Psoas muscle (tissue), 8 donors: ENCODE data around the gene RTBDN. TPM values are rescaled to one million over a fixed set of nuclear protein-coding genes. Genes with fewer than 3 reads are reported as not detected.

Experiments used
- ATAC-seq, 4 donors: fragments of 200-7000 bp; cut with Tn5 transposase; one replicate each; pipeline ENCODE4 v1.9.1; 2020; ENCODE audit warnings: moderate library complexity in 3 of 4, mild to moderate bottlenecking in 2 of 4
- DNase-seq, 2 donors: peaks; one replicate each; pipeline ENCODE4 v3.0.0-alpha.2; 2020
- H3K27ac ChIP-seq: fragments of 200-600 bp; one replicate; pipeline ENCODE4 v1.8.0; 2022
- H3K27me3 ChIP-seq, 3 donors: fragments of 200-600 bp in 1 of 3; one replicate each; pipeline versions ENCODE4 v1.6.1 to v1.8.0; 2013 to 2022; ENCODE audit warnings: low read length in 2 of 3, mild to moderate bottlenecking in 2 of 3, moderate library complexity in 1 of 3; ENCODE audit not compliant: insufficient read depth in 3 of 3
- H3K36me3 ChIP-seq, 2 donors: fragments of 200-600 bp in 1 of 2; one replicate each; pipeline versions ENCODE4 v1.6.1 to v1.8.0; 2013 to 2022; ENCODE audit warnings: low read depth in 1 of 2, mild to moderate bottlenecking in 1 of 2, moderate library complexity in 1 of 2; ENCODE audit not compliant: insufficient read depth in 1 of 2
- H3K4me1 ChIP-seq: fragments of 200-600 bp; one replicate; pipeline ENCODE4 v1.8.0; 2022
- H3K4me3 ChIP-seq: fragments of 200-600 bp; one replicate; pipeline ENCODE4 v1.8.0; 2022; ENCODE audit warnings: mild to moderate bottlenecking
- H3K9me3 ChIP-seq: fragments of 200-600 bp; one replicate; pipeline ENCODE4 v1.8.0; 2022
- whole genome bisulfite sequencing, 3 donors: extraction: QIAGEN DNeasy Blood & Tissue Kit; methylation state at CpG; one replicate each; pipeline versions ENCODE4 v1.1.6 to v1.1.7; 2013; 5-methylcytosine and 5-hydroxymethylcytosine counted together
- intact Hi-C, 2 donors: fragments of 100-400 bp; cut with DNase I; formaldehyde crosslinking; loops; one replicate each; pipeline versions ENCODE4 v1.11.0 to v1.14.2; 2022
- polyA plus RNA-seq, 3 donors: library from polyadenylated mRNA; stranded (reverse); fragments of 200-250 nt; gene quantifications; one replicate each; pipeline ENCODE4 v1.2.3, GENCODE V29; 2013
- total RNA-seq, 4 donors: library from RNA; stranded (reverse); fragmentation: NEBNext Ultra II Directional in 2 of 4; extraction: Animal tissue kit (Norgen Biotek cat#: 25700) in 2 of 4; gene quantifications; one replicate each; pipeline versions ENCODE4 v1.2.1 to v1.2.4, GENCODE V29; 2021 to 2023
- TF ChIP-seq, protein P1 (sequence below): fragments of 200-600 bp; IDR thresholded peaks from one replicate; pipeline ENCODE4 v1.8.0; 2022; ENCODE audit warnings: antibody characterized with exemption
- donor health status: healthy with polysubstance abuse.
- donor health status: DM: no; HTN: no; CAD: no; lungs with moderate emphysema.
- donor health status: Bipolar disorder and iron deficiency.
- donor health status: healthy.
- donor health status: DM: yes; HTN: yes; CAD: no.
- donor health status: DM: no; HTN: no; CAD: no.
- donor health status: DM: no; HTN: no; CAD: no.
- donor health status: DM: yes; HTN: yes; CAD: no.

The RTBDN gene
- total and polyA plus RNA-seq, 7 donors = 0.05 TPM; not detected in 6

DNA sequence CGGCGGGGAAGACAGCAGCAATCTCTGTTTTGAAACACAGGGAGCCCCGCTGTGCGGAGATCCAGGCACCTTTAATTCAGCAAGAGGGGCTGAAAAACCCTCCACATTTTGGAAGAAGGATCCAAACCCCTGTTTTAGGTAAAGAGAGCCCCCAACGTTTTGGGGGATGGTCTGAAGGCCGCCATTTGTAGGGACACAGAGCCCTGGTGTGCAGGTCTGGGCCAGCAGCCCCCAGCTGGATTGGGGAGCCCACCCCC lies 55.5 kb downstream of the RTBDN start:
- DNase-seq = no peak
- no peak for ATAC-seq
- Histone ChIP-seq H3K9me3 (no peaks in the 10 kb centered on the region), H3K36me3 (no peaks in the 10 kb centered on the region), H3K4me3 (peak overlapping the region; percentile 86), H3K27ac (peak overlapping the region; percentile 88), H3K27me3 (no peaks in the 10 kb centered on the region), H3K4me1 (peaks cover 38% of the 10 kb centered on the region)
- TF ChIP-seq, protein P1, sequence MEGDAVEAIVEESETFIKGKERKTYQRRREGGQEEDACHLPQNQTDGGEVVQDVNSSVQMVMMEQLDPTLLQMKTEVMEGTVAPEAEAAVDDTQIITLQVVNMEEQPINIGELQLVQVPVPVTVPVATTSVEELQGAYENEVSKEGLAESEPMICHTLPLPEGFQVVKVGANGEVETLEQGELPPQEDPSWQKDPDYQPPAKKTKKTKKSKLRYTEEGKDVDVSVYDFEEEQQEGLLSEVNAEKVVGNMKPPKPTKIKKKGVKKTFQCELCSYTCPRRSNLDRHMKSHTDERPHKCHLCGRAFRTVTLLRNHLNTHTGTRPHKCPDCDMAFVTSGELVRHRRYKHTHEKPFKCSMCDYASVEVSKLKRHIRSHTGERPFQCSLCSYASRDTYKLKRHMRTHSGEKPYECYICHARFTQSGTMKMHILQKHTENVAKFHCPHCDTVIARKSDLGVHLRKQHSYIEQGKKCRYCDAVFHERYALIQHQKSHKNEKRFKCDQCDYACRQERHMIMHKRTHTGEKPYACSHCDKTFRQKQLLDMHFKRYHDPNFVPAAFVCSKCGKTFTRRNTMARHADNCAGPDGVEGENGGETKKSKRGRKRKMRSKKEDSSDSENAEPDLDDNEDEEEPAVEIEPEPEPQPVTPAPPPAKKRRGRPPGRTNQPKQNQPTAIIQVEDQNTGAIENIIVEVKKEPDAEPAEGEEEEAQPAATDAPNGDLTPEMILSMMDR = no peak
- WGBS, 3 donors = 23 to 38% (median 32%) methylated on average over 6 of the region's 6 CpGs
- intact Hi-C loops = no loop called here

- ATAC-seq (peak; percentile 54 to 59 (median 55)), DNase-seq (peak; percentile 82 to 83)
- intact Hi-C loops = no loop called here
- no peaks in the 10 kb centered on the region for H3K9me3 ChIP-seq
- H3K27me3 ChIP-seq = no peaks in the 10 kb centered on the region
- no peaks in the 10 kb centered on the region for H3K36me3 ChIP-seq
- WGBS, 3 donors = 2 to 3% (median 2%) methylated on average over 40 to 44 of the region's 44 CpGs
- H3K4me1 ChIP-seq = peaks cover 38% of the 10 kb centered on the region
- peak overlapping the region; percentile 88 for H3K27ac ChIP-seq
- peak overlapping the region; percentile 86 for H3K4me3 ChIP-seq
- TF ChIP-seq, protein P1 = no peak
Observed at GRCh38 chr19:12778017-12778904, 56.1 kb downstream of the RTBDN start.

DNA sequence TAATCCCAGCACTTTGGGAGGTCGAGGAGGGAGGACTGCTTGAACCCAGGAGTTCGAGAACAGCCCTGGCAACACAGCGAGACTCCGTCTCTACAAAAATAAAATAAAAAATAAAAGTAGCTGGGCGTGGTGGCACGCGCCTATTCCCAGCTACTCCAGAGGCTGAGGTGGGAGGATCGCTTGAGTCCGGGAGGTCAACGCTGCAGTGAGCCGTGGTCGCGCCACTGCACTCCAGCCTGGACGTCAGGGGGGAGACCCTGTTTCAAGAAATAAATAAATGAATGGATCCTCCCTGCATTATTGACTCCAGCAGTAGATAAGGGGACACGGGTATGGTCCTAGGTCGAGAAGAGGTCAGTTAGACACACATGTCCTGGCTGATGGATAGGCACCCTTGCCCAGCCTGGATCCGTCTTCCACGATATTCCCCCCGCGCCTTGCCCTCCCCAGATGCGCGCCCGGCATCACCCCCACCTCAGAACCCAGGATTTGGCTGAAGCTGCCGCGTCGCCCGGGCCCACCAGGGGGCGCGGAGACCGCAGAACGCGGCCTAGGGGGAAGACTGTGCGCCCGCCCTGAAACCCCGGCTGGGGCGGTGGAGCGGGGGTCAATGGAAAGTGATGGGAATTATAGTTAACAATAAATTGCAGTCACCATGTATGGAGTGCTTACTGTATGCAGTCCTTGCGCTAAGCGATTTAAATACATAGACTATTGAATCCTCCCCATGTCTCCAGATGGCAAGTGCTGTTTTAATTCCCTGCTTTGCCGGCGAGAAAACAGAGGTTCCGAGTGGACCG lies 57.0 kb downstream of the RTBDN start:
- Histone ChIP-seq H3K27me3 (no peaks in the 10 kb centered on the region), H3K4me1 (peaks cover 43% of the 10 kb centered on the region), H3K27ac (peak overlapping the region; percentile 88), H3K4me3 (peak overlapping the region; percentile 86), H3K9me3 (no peaks in the 10 kb centered on the region), H3K36me3 (no peaks in the 10 kb centered on the region)
- DNase-seq = peak; percentile 84 to 88
- peak; percentile 51 to 70 (median 60) for ATAC-seq
- 10 to 11% (median 11%) methylated on average over 43 of the region's 43 CpGs for WGBS, 3 donors
- TF ChIP-seq, protein P1 = peak; percentile 94
- intact Hi-C loops = loop anchor here in 1 of 2 donors (1.0 kb wide), 1 partner anchor 19 kb away; no protein-coding TSS in a partner anchor

Other genes starting within 250 kb of the RTBDN start
- gene ZNF490, start 223.8 kb downstream of the RTBDN start, total RNA-seq = 1 to 10 TPM; 1.6 to 4.9 (median 2.9) TPM
- gene ZNF490, start 223.8 kb downstream of the RTBDN start, polyA plus RNA-seq = 1 to 10 TPM in 1 of 3 donors, under 1 TPM in 2; 0.17 to 1.8 (median 0.27) TPM
- 10 to 100 TPM in 2 of 4 donors, 1 to 10 TPM in 2; 8.7 to 18.9 (median 10.9) TPM for gene ZNF791, start 223.7 kb downstream of the RTBDN start, total RNA-seq
- gene ZNF791, start 223.7 kb downstream of the RTBDN start, polyA plus RNA-seq = 1 to 10 TPM; 4.1 to 8.8 (median 4.3) TPM
- 10 to 100 TPM; 14.6 to 20.5 (median 16.2) TPM for gene MAN2B1, start 167.8 kb downstream of the RTBDN start, total RNA-seq
- 10 to 100 TPM in 2 of 3 donors, 1 to 10 TPM in 1; 9.6 to 17.8 (median 14.1) TPM for gene MAN2B1, start 167.8 kb downstream of the RTBDN start, polyA plus RNA-seq
- 1 to 10 TPM; 1.8 to 5.8 (median 3.7) TPM for gene WDR83, start 167.8 kb downstream of the RTBDN start, total RNA-seq
- 1 to 10 TPM; 3.8 to 9.1 (median 5.8) TPM for gene WDR83, start 167.8 kb downstream of the RTBDN start, polyA plus RNA-seq
- gene DHPS, start 152.7 kb downstream of the RTBDN start, total RNA-seq = 10 to 100 TPM; 75.6 to 86.7 (median 82.9) TPM
- 10 to 100 TPM; 70.0 to 84.2 (median 83.8) TPM for gene DHPS, start 152.7 kb downstream of the RTBDN start, polyA plus RNA-seq
- not detected for gene GNG14, start 146.6 kb downstream of the RTBDN start, total RNA-seq
- not detected for gene GNG14, start 146.6 kb downstream of the RTBDN start, polyA plus RNA-seq
- gene FBXW9, start 137.9 kb downstream of the RTBDN start, total RNA-seq = 1 to 10 TPM; 1.2 to 2.2 (median 1.6) TPM
- 1 to 10 TPM; 4.1 to 9.2 (median 4.4) TPM for gene FBXW9, start 137.9 kb downstream of the RTBDN start, polyA plus RNA-seq
- 10 to 100 TPM; 29.0 to 48.1 (median 37.3) TPM for gene TNPO2, start 110.6 kb downstream of the RTBDN start, total RNA-seq
- gene TNPO2, start 110.6 kb downstream of the RTBDN start, polyA plus RNA-seq = 10 to 100 TPM; 17.4 to 31.2 (median 28.6) TPM
- gene TRIR, start 99.9 kb downstream of the RTBDN start, total RNA-seq = 100 to 1,000 TPM in 3 of 4 donors, 10 to 100 TPM in 1; 78.6 to 124 (median 108) TPM
- gene TRIR, start 99.9 kb downstream of the RTBDN start, polyA plus RNA-seq = 100 to 1,000 TPM; 183 to 309 (median 187) TPM
- gene GET3, start 97.1 kb downstream of the RTBDN start, total RNA-seq = 10 to 100 TPM; 43.0 to 52.8 (median 51.0) TPM
- gene GET3, start 97.1 kb downstream of the RTBDN start, polyA plus RNA-seq = 100 to 1,000 TPM in 1 of 3 donors, 10 to 100 TPM in 2; 75.6 to 135 (median 98.5) TPM
- gene BEST2, start 82.8 kb downstream of the RTBDN start, total RNA-seq = not detected
- gene BEST2, start 82.8 kb downstream of the RTBDN start, polyA plus RNA-seq = under 1 TPM; 0.04 to 0.37 (median 0.08) TPM
- 10 to 100 TPM; 20.3 to 33.0 (median 23.8) TPM for gene HOOK2, start 59.0 kb downstream of the RTBDN start, total RNA-seq
- 10 to 100 TPM; 11.3 to 21.7 (median 19.0) TPM for gene HOOK2, start 59.0 kb downstream of the RTBDN start, polyA plus RNA-seq
- gene JUNB, start 43.1 kb downstream of the RTBDN start, total RNA-seq = 100 to 1,000 TPM in 2 of 4 donors, 10 to 100 TPM in 2; 29.2 to 217 (median 73.6) TPM
- gene JUNB, start 43.1 kb downstream of the RTBDN start, polyA plus RNA-seq = 100 to 1,000 TPM in 1 of 3 donors, 10 to 100 TPM in 2; 25.1 to 145 (median 31.9) TPM
- 100 to 1,000 TPM; 273 to 419 (median 370) TPM for gene PRDX2, start 32.8 kb downstream of the RTBDN start, total RNA-seq
- gene PRDX2, start 32.8 kb downstream of the RTBDN start, polyA plus RNA-seq = 100 to 1,000 TPM; 329 to 535 (median 396) TPM
- 1 to 10 TPM in 3 of 4 donors, under 1 TPM in 1; 0.92 to 3.2 (median 2.0) TPM for gene THSD8, start 32.5 kb downstream of the RTBDN start, total RNA-seq
- gene THSD8, start 32.5 kb downstream of the RTBDN start, polyA plus RNA-seq = 1 to 10 TPM; 1.9 to 2.5 (median 2.0) TPM
- gene RNASEH2A, start 28.0 kb downstream of the RTBDN start, total RNA-seq = 1 to 10 TPM; 2.4 to 5.0 (median 3.0) TPM
- gene RNASEH2A, start 28.0 kb downstream of the RTBDN start, polyA plus RNA-seq = 1 to 10 TPM; 3.6 to 9.0 (median 8.6) TPM
- not detected for gene MAST1, start 3.9 kb upstream of the RTBDN start, total RNA-seq
- gene MAST1, start 3.9 kb upstream of the RTBDN start, polyA plus RNA-seq = under 1 TPM; 0.09 to 0.13 (median 0.10) TPM
- gene DNASE2, start 46.9 kb upstream of the RTBDN start, total RNA-seq = 10 to 100 TPM in 2 of 4 donors, 1 to 10 TPM in 2; 5.5 to 23.0 (median 13.1) TPM
- gene DNASE2, start 46.9 kb upstream of the RTBDN start, polyA plus RNA-seq = 10 to 100 TPM in 1 of 3 donors, 1 to 10 TPM in 2; 5.9 to 14.8 (median 7.5) TPM
- under 1 TPM in 2 of 4 donors, not detected in 2; 0.34 to 0.37 TPM for gene KLF1, start 52.6 kb upstream of the RTBDN start, total RNA-seq
- under 1 TPM in 1 of 3 donors, not detected in 2; 0.18 TPM for gene KLF1, start 52.6 kb upstream of the RTBDN start, polyA plus RNA-seq
- gene GCDH, start 56.6 kb upstream of the RTBDN start, total RNA-seq = 10 to 100 TPM; 18.9 to 45.2 (median 31.2) TPM
- gene GCDH, start 56.6 kb upstream of the RTBDN start, polyA plus RNA-seq = 10 to 100 TPM; 21.1 to 28.8 (median 21.9) TPM
- not detected for gene SYCE2, start 84.7 kb upstream of the RTBDN start, total RNA-seq
- under 1 TPM in 1 of 3 donors, not detected in 2; 0.05 TPM for gene SYCE2, start 84.7 kb upstream of the RTBDN start, polyA plus RNA-seq
- 10 to 100 TPM; 45.9 to 65.1 (median 59.1) TPM for gene FARSA, start 99.1 kb upstream of the RTBDN start, total RNA-seq
- gene FARSA, start 99.1 kb upstream of the RTBDN start, polyA plus RNA-seq = 100 to 1,000 TPM in 1 of 3 donors, 10 to 100 TPM in 2; 61.6 to 161 (median 93.3) TPM
- 100 to 1,000 TPM; 124 to 219 (median 175) TPM for gene CALR, start 104.0 kb upstream of the RTBDN start, total RNA-seq
- 100 to 1,000 TPM; 134 to 273 (median 146) TPM for gene CALR, start 104.0 kb upstream of the RTBDN start, polyA plus RNA-seq
- 100 to 1,000 TPM; 424 to 704 (median 500) TPM for gene RAD23A, start 111.3 kb upstream of the RTBDN start, total RNA-seq
- 100 to 1,000 TPM; 403 to 801 (median 728) TPM for gene RAD23A, start 111.3 kb upstream of the RTBDN start, polyA plus RNA-seq
- 10 to 100 TPM; 22.4 to 35.6 (median 29.3) TPM for gene GADD45GIP1, start 122.6 kb upstream of the RTBDN start, total RNA-seq
- 100 to 1,000 TPM in 1 of 3 donors, 10 to 100 TPM in 2; 50.6 to 119 (median 62.5) TPM for gene GADD45GIP1, start 122.6 kb upstream of the RTBDN start, polyA plus RNA-seq
- under 1 TPM in 1 of 4 donors, not detected in 3; 0.26 TPM for gene DAND5, start 135.0 kb upstream of the RTBDN start, total RNA-seq
- not detected for gene DAND5, start 135.0 kb upstream of the RTBDN start, polyA plus RNA-seq
- 100 to 1,000 TPM; 220 to 347 (median 268) TPM for gene NFIX, start 160.9 kb upstream of the RTBDN start, total RNA-seq
- gene NFIX, start 160.9 kb upstream of the RTBDN start, polyA plus RNA-seq = 100 to 1,000 TPM in 1 of 3 donors, 10 to 100 TPM in 2; 22.2 to 158 (median 43.8) TPM